Measurements from ENCODE around the gene EXOC4. TPM values are rescaled to one million over a fixed set of nuclear protein-coding genes. Genes with fewer than 3 reads are reported as not detected.

Gene EXOC4
- total RNA-seq, 1 experiment from 2014 or later, result 75.8 TPM

- Histone ChIP-seq H4K8ac (replicated peaks; ENCODE audit: insufficient read length, low read depth, low read length) (no peak overlapping the region), H2BK20ac (ENCODE audit: low read depth, low read length, poor library complexity, severe bottlenecking) (no peak overlapping the region), H3K27me3 (ENCODE audit: insufficient read depth, low read length) (no peaks in the 10 kb centered on the region), H3K4ac (ENCODE audit: low read depth, low read length) (no peak overlapping the region), H3K4me1 (ENCODE audit: insufficient read depth, low read length) (no peaks in the 10 kb centered on the region), H2BK5ac (ENCODE audit: insufficient read length, low read length) (no peak overlapping the region), H3K23me2 (ENCODE audit: insufficient read length, low read depth, low read length, poor library complexity, severe bottlenecking) (no peaks in the 10 kb centered on the region), H3K56ac (ENCODE audit: insufficient read length, low read depth, low read length) (no peak overlapping the region), H3K4me2 (ENCODE audit: insufficient read depth, insufficient read length, low read length) (no peak overlapping the region), H3T11ph (ENCODE audit: low read length) (no peak overlapping the region), H3K14ac (ENCODE audit: insufficient read depth, low read length) (no peak overlapping the region), H4K5ac (ENCODE audit: insufficient read length, low read depth, low read length) (no peak overlapping the region), H2BK15ac (ENCODE audit: low read depth, low read length) (no peak overlapping the region), H4K91ac (ENCODE audit: insufficient read length, low read depth, low read length) (no peak overlapping the region), H3K23ac (ENCODE audit: insufficient read length, low read depth, low read length) (no peak overlapping the region), H3K79me1 (ENCODE audit: insufficient read depth, low read depth, low read length, poor library complexity, severe bottlenecking) (no peaks in the 10 kb centered on the region), H2AK5ac (ENCODE audit: insufficient read length, low read length) (no peak overlapping the region), H3K18ac (ENCODE audit: insufficient read length, low read depth, low read length) (no peak overlapping the region), H3K9ac (ENCODE audit: extremely low read depth, insufficient read length, low read length) (no peak overlapping the region), H3K27ac (ENCODE audit: insufficient read length, low read depth, low read length) (no peak overlapping the region), H2BK12ac (ENCODE audit: insufficient read length, low read depth, low read length) (no peak overlapping the region), H4K20me1 (ENCODE audit: control insufficient read depth, insufficient read depth, insufficient read length) (no peaks in the 10 kb centered on the region), H2BK120ac (ENCODE audit: low read depth, low read length, poor library complexity, severe bottlenecking) (no peak overlapping the region), H3K79me2 (ENCODE audit: insufficient read depth, low read length) (no peaks in the 10 kb centered on the region), H2AFZ (ENCODE audit: low read length) (no peak overlapping the region), H3K9me3 (ENCODE audit: control insufficient read depth, low read depth, low read length) (no peaks in the 10 kb centered on the region)
- Mint-ChIP-seq H3K4me3 (no peak overlapping the region), H3K27ac (peak overlapping the region in 1 of 3 experiments; percentile 68; a peak in 1 of 7 replicates), H3K27me3 (ENCODE audit: low read depth) (no peaks in the 10 kb centered on the region), H3K36me3 (ENCODE audit: insufficient read depth in 1 of 3, low read depth in 3 of 3) (peaks cover 0 to 6% (median 1%) of the 10 kb centered on the region in 3 experiments; a peak in 3 of 7 replicates), H3K4me1 (peaks cover 38 to 40% of the 10 kb centered on the region in 2 experiments), H3K9me3 (no peaks in the 10 kb centered on the region; a peak in 1 of 5 replicates)
- no CpG with 5 or more reads among the region's 1 CpG for WGBS (ENCODE audit: extremely low coverage, insufficient read length, low lambda C conversion rate)
- no peak for TF ChIP-seq CTCF (conservative IDR thresholded peaks at IDR 0.05)
- DNase-seq, result no peak
Measured at GRCh38 chr7:134021836-134022235, 769.0 kb downstream of the EXOC4 start.
